C4-2B (cell line): Measurements from ENCODE around the gene MAGEA4.

Experiments used
- H3K27ac ChIP-seq: fragments of 450-650 bp; 2 replicates; pipeline ENCODE4 v1.5.1; 2017
- CTCF ChIP-seq: fragments of 450-650 bp; conservative IDR thresholded peaks from 2 replicates; pipeline ENCODE4 v1.5.1; 2017; ENCODE audit warnings: mild to moderate bottlenecking
- ZFX ChIP-seq: fragments of 450-650 bp; IDR thresholded peaks from 2 replicates; pipeline ENCODE4 v1.6.1; 2017

The MAGEA4 gene

GRCh38 chrX:151880895-151881294, 31.8 kb upstream of the MAGEA4 start:
- no peak overlapping the region for H3K27ac ChIP-seq
- TF ChIP-seq ZFX (no peak), CTCF (no peak)

- no peak for TF ChIP-seq CTCF
- TF ChIP-seq ZFX = no peak
- no peak overlapping the region for H3K27ac ChIP-seq
These were observed 23.3 kb upstream of the MAGEA4 start for GRCh38 chrX:151889421-151889820.

GRCh38 chrX:151896734-151897474, 15.8 kb upstream of the MAGEA4 start:
- TF ChIP-seq CTCF (no peak), ZFX (no peak)
- H3K27ac ChIP-seq = no peak overlapping the region

- H3K27ac ChIP-seq = no peak overlapping the region
- no peak for TF ChIP-seq CTCF
- no peak for TF ChIP-seq ZFX
These were observed 13.1 kb upstream of the MAGEA4 start for GRCh38 chrX:151899622-151900021.

- TF ChIP-seq CTCF (no peak), ZFX (no peak)
These were observed 10.9 kb upstream of the MAGEA4 start for GRCh38 chrX:151901826-151902225.

GRCh38 chrX:151902813-151903591, 9.7 kb upstream of the MAGEA4 start:
- TF ChIP-seq ZFX = no peak
- TF ChIP-seq CTCF = no peak
- no peak overlapping the region; the same call in 1 of the 2 replicates for H3K27ac ChIP-seq

More at GRCh38 chrX:151901826-151902225, 10.9 kb upstream of the MAGEA4 start:
- H3K27ac ChIP-seq = no peak overlapping the region

GRCh38 chrX:151904989-151905388, 7.7 kb upstream of the MAGEA4 start:
- no peak overlapping the region for H3K27ac ChIP-seq
- TF ChIP-seq CTCF (no peak), ZFX (no peak)
